VCaP (cell line): ENCODE results near the gene GMCL1.

ENCODE experiments used
- H3K27ac ChIP-seq: fragments of 450-650 bp; 2 replicates; pipeline ENCODE4 v1.5.1; 2017
- TF ChIP-seq, protein P1 (sequence below): fragments of 450-650 bp; conservative IDR thresholded peaks from 2 replicates; pipeline ENCODE4 v1.5.1; 2017; ENCODE audit warnings: mild to moderate bottlenecking, moderate library complexity

The GMCL1 gene

DNA sequence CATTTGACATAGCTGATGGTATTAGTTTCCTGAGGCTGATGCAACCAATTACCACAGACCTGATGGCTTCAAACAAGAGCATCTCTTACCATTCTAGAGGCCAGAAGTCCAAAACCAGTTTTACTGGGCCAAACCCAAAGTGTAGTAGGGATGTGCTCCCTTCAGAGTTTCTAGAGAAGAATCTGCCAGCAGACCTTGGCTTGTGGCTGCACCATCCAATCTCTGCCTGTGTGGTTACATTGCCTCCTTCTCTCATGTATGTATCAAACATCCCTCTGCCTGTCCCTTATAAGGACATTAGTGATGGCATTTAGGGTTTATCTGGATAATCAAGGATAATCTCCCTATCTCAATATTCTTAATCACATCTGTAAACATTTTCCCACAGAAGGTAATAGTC lies 59.8 kb downstream of the GMCL1 start:
- TF ChIP-seq, protein P1, sequence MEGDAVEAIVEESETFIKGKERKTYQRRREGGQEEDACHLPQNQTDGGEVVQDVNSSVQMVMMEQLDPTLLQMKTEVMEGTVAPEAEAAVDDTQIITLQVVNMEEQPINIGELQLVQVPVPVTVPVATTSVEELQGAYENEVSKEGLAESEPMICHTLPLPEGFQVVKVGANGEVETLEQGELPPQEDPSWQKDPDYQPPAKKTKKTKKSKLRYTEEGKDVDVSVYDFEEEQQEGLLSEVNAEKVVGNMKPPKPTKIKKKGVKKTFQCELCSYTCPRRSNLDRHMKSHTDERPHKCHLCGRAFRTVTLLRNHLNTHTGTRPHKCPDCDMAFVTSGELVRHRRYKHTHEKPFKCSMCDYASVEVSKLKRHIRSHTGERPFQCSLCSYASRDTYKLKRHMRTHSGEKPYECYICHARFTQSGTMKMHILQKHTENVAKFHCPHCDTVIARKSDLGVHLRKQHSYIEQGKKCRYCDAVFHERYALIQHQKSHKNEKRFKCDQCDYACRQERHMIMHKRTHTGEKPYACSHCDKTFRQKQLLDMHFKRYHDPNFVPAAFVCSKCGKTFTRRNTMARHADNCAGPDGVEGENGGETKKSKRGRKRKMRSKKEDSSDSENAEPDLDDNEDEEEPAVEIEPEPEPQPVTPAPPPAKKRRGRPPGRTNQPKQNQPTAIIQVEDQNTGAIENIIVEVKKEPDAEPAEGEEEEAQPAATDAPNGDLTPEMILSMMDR, result no peak
- no peak overlapping the region for H3K27ac ChIP-seq

DNA sequence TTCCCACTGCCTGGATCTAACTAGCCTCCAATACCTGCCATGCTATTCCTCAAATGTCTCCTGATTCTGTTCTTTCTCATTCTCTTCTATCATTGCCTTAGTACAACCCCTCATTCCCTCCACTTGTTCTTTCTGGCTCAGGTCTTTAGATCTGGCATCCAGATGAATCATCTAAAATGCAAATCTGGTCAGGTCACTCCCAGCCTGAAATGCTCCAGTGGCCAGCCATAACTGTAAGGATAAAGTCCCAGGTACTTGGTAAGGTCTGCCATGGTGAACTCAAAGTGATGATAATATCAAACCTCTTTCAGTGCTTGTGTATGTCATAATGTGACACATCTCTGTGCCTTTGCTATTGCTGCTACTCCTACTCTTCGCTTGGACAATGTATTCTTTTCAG lies 61.4 kb downstream of the GMCL1 start:
- no peak overlapping the region for H3K27ac ChIP-seq
- TF ChIP-seq, protein P1, result no peak

DNA sequence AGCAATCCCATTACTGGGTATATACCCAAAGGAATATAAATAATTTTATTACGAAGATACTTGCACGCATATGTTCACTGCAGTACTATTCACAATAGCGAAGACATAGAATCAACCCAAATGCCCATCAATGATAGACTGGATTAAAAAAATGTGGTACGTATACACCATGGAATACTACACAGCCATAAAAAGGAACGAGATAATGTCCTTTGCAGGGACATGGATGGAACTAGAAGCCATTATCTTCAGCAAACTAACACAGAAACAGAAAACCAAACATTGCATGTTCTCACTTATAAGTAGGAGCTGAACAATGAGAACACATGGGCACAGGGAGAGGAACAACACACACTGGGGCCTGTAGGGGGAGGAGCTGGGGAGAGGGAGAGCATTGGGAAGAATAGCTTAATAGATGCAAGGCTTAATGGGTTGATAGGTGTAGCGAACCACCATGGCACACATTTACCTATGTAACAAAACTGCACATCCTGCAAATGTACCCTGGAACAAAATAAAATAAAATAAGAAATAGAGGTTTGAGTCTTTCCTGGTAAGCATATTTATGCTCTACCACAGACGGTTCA lies 63.5 kb downstream of the GMCL1 start:
- peak overlapping the region; percentile 73 for H3K27ac ChIP-seq

GRCh38 chr2:69893684-69894551 lies 64.5 kb downstream of the GMCL1 start, which contains the start of gene SNRNP27:
Gene SNRNP27, plus strand, starts transcription at chr2:69893956. Its CDS starts 29 bp downstream, at chr2:69893985.
- H3K27ac ChIP-seq, result peak within 1 kb of the TSS; percentile 73

GRCh38 chr2:69894737-69895136 lies 65.3 kb downstream of the GMCL1 start:
- H3K27ac ChIP-seq, result peak overlapping the region; percentile 73

More at GRCh38 chr2:69893684-69894551, 64.5 kb downstream of the GMCL1 start, which contains the start of gene SNRNP27:
- TF ChIP-seq, protein P1, result no peak

- no peak overlapping the region for H3K27ac ChIP-seq
- TF ChIP-seq, protein P1, result no peak
Observed at GRCh38 chr2:69902213-69902922, 72.9 kb downstream of the GMCL1 start.

DNA sequence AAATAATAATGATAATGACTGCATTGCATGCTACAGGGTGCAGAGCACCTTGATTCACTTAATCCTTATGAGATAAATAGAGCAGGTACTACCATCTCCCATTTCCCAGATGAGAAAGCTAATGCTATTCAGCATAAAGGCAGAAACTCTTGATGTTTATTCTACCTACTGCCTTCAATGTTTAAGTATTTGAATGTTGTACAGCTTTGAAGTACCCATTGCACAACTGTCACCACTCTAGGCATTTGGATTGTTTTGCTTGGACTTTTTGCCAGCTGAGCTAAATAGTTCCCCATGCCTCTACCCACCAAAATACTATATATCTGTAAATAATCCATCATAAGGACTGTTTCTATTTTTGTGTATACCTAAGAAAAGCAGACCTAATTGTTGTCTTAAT lies 77.8 kb downstream of the GMCL1 start:
- TF ChIP-seq, protein P1, result no peak

DNA sequence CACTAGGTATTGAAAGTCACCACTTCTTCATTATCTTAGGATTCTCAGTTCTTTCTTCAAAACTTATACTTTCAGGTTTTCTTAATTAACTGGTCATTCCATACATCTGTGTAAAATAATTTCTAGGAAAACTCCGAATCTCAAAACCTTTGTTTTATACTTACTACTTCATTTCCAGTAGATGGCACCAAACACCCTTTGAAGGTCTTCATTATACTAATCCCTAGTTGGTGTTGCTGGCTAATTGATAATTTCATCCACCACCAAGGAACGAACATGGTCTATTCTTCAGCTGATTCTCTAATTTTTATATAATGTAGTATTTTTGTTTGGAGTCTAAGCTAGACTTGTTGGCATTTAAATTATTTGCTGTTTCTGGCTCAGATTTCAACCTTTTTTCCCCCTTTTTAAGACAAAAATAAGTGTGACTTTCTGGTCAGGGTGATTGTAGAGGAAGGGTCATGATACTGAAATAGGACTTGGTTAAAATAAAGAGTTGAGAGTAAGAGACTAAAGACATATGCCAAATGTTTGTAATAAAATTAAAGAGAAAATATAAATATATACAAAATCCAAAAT lies 82.6 kb downstream of the GMCL1 start:
- H3K27ac ChIP-seq, result no peak overlapping the region
- TF ChIP-seq, protein P1, result peak; percentile 72

More for the DNA sequence above, 77.8 kb downstream of the GMCL1 start:
- no peak overlapping the region for H3K27ac ChIP-seq
